Memory B cell (primary cell): ENCODE measurements around the gene EYS.

Experiments used
- ATAC-seq: fragments of 150-1000 bp; cut with Tn5 transposase; 2 replicates; pipeline ENCODE4 v1.10.0; 2021; ENCODE audit warnings: low read depth, mild to moderate bottlenecking, moderate library complexity
- DNase-seq, 2 donors: peaks; one replicate each; pipeline ENCODE4 v3.0.0; 2022; ENCODE audit warnings: low spot score in 2 of 2
- H3K27ac Mint-ChIP-seq: one replicate; pipeline ENCODE4 v1.8.0; 2022; ENCODE audit warnings: mild to moderate bottlenecking, moderate library complexity, mixed read lengths
- H3K27me3 Mint-ChIP-seq: one replicate; pipeline ENCODE4 v1.8.0; 2022; ENCODE audit warnings: mixed read lengths
- H3K36me3 Mint-ChIP-seq: one replicate; pipeline ENCODE4 v1.8.0; 2022; ENCODE audit warnings: mild to moderate bottlenecking, mixed read lengths
- H3K4me1 Mint-ChIP-seq: one replicate; pipeline ENCODE4 v1.8.0; 2022; ENCODE audit warnings: mixed read lengths
- H3K4me3 Mint-ChIP-seq: one replicate; pipeline ENCODE4 v1.8.0; 2022; ENCODE audit warnings: mild to moderate bottlenecking, moderate library complexity, mixed read lengths
- H3K9me3 Mint-ChIP-seq: one replicate; pipeline ENCODE4 v1.8.0; 2022; ENCODE audit warnings: mixed read lengths

EYS gene

GRCh38 chr6:64792534-64792933, 914.5 kb downstream of the EYS start:
- Mint-ChIP-seq H3K27me3 (no peaks in the 10 kb centered on the region), H3K4me1 (no peaks in the 10 kb centered on the region), H3K27ac (no peak overlapping the region), H3K36me3 (no peaks in the 10 kb centered on the region), H3K9me3 (no peaks in the 10 kb centered on the region), H3K4me3 (no peak overlapping the region)
- no peak for DNase-seq
- ATAC-seq, result no peak

GRCh38 chr6:64789476-64789875, 917.5 kb downstream of the EYS start:
- H3K4me3 Mint-ChIP-seq, result no peak overlapping the region
- no peak overlapping the region for H3K27ac Mint-ChIP-seq
- ATAC-seq (no peak), DNase-seq (no peak)
- no peaks in the 10 kb centered on the region for H3K9me3 Mint-ChIP-seq
- no peaks in the 10 kb centered on the region for H3K36me3 Mint-ChIP-seq
- H3K4me1 Mint-ChIP-seq, result no peaks in the 10 kb centered on the region
- H3K27me3 Mint-ChIP-seq, result no peaks in the 10 kb centered on the region

GRCh38 chr6:64786736-64787135, 920.3 kb downstream of the EYS start:
- H3K9me3 Mint-ChIP-seq, result no peaks in the 10 kb centered on the region
- no peak for DNase-seq

GRCh38 chr6:64782877-64783276, 924.1 kb downstream of the EYS start:
- H3K9me3 Mint-ChIP-seq, result peaks cover 5% of the 10 kb centered on the region
- H3K27ac Mint-ChIP-seq, result no peak overlapping the region
- no peak overlapping the region for H3K4me3 Mint-ChIP-seq
- H3K36me3 Mint-ChIP-seq, result no peaks in the 10 kb centered on the region
- ATAC-seq (no peak), DNase-seq (no peak)
- H3K4me1 Mint-ChIP-seq, result no peaks in the 10 kb centered on the region
- H3K27me3 Mint-ChIP-seq, result no peaks in the 10 kb centered on the region

More at GRCh38 chr6:64786736-64787135, 920.3 kb downstream of the EYS start:
- Mint-ChIP-seq H3K36me3 (no peaks in the 10 kb centered on the region), H3K27me3 (no peaks in the 10 kb centered on the region), H3K4me1 (no peaks in the 10 kb centered on the region), H3K4me3 (no peak overlapping the region), H3K27ac (no peak overlapping the region)
- ATAC-seq, result no peak

DNA sequence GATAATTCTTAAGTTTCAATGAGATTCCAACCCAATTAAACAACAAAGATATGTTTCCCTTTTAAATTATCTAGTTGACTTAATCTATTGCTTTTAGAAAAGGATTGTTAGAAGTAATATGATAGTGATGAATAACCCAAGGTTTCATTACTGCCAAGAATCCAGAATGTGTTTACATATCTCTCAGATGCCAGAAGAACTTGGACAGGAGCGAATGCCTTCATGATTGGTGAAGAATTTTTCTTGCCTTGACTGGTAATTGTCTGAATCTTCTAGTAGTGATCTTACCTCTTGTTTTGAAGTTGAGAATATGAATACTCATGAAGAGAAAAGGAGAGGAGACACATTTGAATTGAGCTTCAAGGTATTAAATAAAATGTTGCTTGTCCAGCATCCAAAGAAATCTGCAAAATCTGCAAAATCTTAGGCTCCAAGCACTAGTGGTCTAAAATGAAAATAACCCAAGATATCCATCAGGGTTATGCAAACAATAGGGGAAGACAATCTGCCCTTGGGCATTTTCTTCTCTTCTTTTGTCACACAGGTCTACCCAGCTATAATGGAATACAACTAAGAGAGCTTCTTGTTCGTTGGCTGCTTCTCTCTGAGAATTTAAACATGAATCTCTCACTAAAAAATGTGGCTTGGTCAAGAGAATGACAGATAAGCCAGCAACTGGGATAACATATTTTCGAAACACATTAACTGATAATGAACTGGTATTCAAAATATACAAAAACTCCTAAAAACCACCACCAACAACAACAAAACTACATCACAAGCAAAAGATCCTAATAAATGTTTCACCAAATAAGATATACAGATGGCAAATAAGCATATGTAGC, 928.9 kb downstream of the EYS start:
- H3K36me3 Mint-ChIP-seq, result no peaks in the 10 kb centered on the region
- H3K4me1 Mint-ChIP-seq, result no peaks in the 10 kb centered on the region
- H3K27me3 Mint-ChIP-seq, result no peaks in the 10 kb centered on the region
- DNase-seq (no peak), ATAC-seq (no peak)
- H3K4me3 Mint-ChIP-seq, result no peak overlapping the region
- no peak overlapping the region for H3K27ac Mint-ChIP-seq
- peaks cover 7% of the 10 kb centered on the region for H3K9me3 Mint-ChIP-seq

GRCh38 chr6:64776359-64776758, 930.7 kb downstream of the EYS start:
- DNase-seq (no peak), ATAC-seq (no peak)
- Mint-ChIP-seq H3K4me1 (no peaks in the 10 kb centered on the region), H3K4me3 (no peak overlapping the region), H3K9me3 (peaks cover 8% of the 10 kb centered on the region), H3K36me3 (no peaks in the 10 kb centered on the region), H3K27me3 (no peaks in the 10 kb centered on the region), H3K27ac (no peak overlapping the region)

- Mint-ChIP-seq H3K4me1 (no peaks in the 10 kb centered on the region), H3K27me3 (no peaks in the 10 kb centered on the region)
- no peak for ATAC-seq
Observed at GRCh38 chr6:64774881-64775280, 932.1 kb downstream of the EYS start.

DNA sequence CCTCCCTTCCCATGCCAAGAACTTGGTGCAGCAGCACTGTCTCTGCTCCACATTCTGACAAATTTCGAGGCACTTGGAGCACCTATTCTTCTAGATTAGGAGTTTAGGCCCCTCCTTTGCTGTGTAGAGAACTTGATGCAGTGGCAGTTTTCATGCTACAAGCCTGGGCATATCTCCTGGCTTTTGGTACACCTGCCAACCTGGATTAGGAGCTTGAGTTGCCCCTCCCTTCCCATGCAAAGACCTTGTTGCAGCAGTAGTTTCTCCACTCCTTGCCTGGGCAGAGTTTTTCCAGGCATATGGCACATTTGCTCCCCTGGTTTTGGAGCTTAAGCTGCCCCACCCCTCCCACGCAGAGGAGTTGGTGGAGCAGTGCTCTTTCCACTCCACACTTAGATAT, 956.1 kb downstream of the EYS start:
- Mint-ChIP-seq H3K4me3 (no peak overlapping the region), H3K27me3 (no peaks in the 10 kb centered on the region), H3K9me3 (peaks cover 6% of the 10 kb centered on the region), H3K27ac (no peak overlapping the region), H3K36me3 (no peaks in the 10 kb centered on the region), H3K4me1 (no peaks in the 10 kb centered on the region)
- ATAC-seq, result no peak
- no peak for DNase-seq

More at GRCh38 chr6:64774881-64775280, 932.1 kb downstream of the EYS start:
- H3K27ac Mint-ChIP-seq, result no peak overlapping the region
- no peaks in the 10 kb centered on the region for H3K36me3 Mint-ChIP-seq
- peaks cover 7% of the 10 kb centered on the region for H3K9me3 Mint-ChIP-seq
- DNase-seq, result no peak
- H3K4me3 Mint-ChIP-seq, result no peak overlapping the region

GRCh38 chr6:64737418-64737817, 969.6 kb downstream of the EYS start:
- Mint-ChIP-seq H3K27ac (no peak overlapping the region), H3K4me1 (no peaks in the 10 kb centered on the region), H3K36me3 (no peaks in the 10 kb centered on the region), H3K4me3 (no peak overlapping the region), H3K9me3 (peaks cover 1% of the 10 kb centered on the region), H3K27me3 (no peaks in the 10 kb centered on the region)
- DNase-seq (no peak), ATAC-seq (no peak)

DNA sequence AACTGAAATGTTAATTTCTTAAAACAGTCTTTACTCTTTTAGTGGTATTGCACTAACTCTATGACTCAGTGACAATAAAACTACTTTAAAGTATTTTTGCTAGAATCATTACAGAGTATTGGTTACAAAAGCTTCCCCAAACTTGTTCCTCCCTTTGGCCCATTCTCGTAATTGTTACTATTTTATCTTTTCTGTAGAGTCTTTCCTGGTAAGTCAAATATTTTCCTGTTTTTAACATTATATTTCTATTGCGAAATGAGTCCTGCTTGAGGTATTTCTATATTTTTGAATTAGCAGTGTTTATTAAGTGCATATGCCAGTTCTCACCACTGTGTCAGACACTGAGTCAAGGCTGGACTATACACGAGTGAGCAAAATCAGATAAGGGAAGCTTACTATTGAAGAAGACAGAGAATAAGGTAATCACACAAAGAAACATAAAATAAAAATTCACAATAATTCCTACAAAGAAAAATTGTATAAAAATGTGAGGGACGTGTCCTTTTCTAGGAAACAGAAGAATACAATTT, 970.5 kb downstream of the EYS start:
- DNase-seq (no peak), ATAC-seq (no peak)
- Mint-ChIP-seq H3K4me3 (no peak overlapping the region), H3K36me3 (no peaks in the 10 kb centered on the region), H3K27ac (no peak overlapping the region), H3K4me1 (no peaks in the 10 kb centered on the region), H3K9me3 (peaks cover under 1% of the 10 kb centered on the region), H3K27me3 (no peaks in the 10 kb centered on the region)

- Mint-ChIP-seq H3K36me3 (no peaks in the 10 kb centered on the region), H3K4me1 (no peaks in the 10 kb centered on the region), H3K4me3 (no peak overlapping the region), H3K27me3 (no peaks in the 10 kb centered on the region), H3K9me3 (peaks cover 9% of the 10 kb centered on the region), H3K27ac (no peak overlapping the region)
- no peak for DNase-seq
- ATAC-seq, result no peak
Observed at GRCh38 chr6:64733433-64733832, 973.6 kb downstream of the EYS start.

GRCh38 chr6:64732888-64733287, 974.1 kb downstream of the EYS start:
- no peaks in the 10 kb centered on the region for H3K27me3 Mint-ChIP-seq
- ATAC-seq, result no peak
- no peaks in the 10 kb centered on the region for H3K36me3 Mint-ChIP-seq
- H3K4me3 Mint-ChIP-seq, result no peak overlapping the region
- H3K4me1 Mint-ChIP-seq, result no peaks in the 10 kb centered on the region
- H3K27ac Mint-ChIP-seq, result no peak overlapping the region
- peaks cover 9% of the 10 kb centered on the region for H3K9me3 Mint-ChIP-seq
- no peak for DNase-seq

GRCh38 chr6:64729522-64729921, 977.5 kb downstream of the EYS start:
- no peak for DNase-seq
- Mint-ChIP-seq H3K27ac (no peak overlapping the region), H3K9me3 (peaks cover 10% of the 10 kb centered on the region), H3K36me3 (no peaks in the 10 kb centered on the region), H3K4me1 (no peaks in the 10 kb centered on the region), H3K27me3 (no peaks in the 10 kb centered on the region), H3K4me3 (no peak overlapping the region)
- no peak for ATAC-seq

DNA sequence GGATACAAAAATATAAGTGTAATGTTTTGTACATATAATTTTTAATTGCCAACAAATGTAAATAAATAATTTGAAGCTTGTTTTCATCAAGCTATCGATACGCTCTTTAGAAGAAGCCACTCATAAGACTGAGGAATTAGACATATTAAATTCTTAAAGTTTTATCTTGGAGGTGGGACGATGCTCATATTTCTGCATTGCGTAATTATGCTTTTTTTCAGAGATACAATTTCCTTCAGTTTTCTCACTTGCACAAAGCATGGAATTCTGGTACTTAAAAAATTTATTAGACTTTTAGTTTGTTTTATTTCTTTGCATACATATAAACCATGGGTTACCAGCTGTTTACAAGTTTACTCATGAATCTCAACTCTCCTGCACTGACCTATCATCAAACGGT, 980.0 kb downstream of the EYS start:
- Mint-ChIP-seq H3K27ac (no peak overlapping the region), H3K9me3 (peaks cover 10% of the 10 kb centered on the region), H3K36me3 (no peaks in the 10 kb centered on the region), H3K4me3 (no peak overlapping the region), H3K27me3 (no peaks in the 10 kb centered on the region), H3K4me1 (no peaks in the 10 kb centered on the region)
- ATAC-seq, result no peak
- no peak for DNase-seq

- H3K27ac Mint-ChIP-seq, result no peak overlapping the region
- no peak overlapping the region for H3K4me3 Mint-ChIP-seq
- no peaks in the 10 kb centered on the region for H3K27me3 Mint-ChIP-seq
- no peaks in the 10 kb centered on the region for H3K36me3 Mint-ChIP-seq
- DNase-seq, result no peak
- no peak for ATAC-seq
- no peaks in the 10 kb centered on the region for H3K4me1 Mint-ChIP-seq
- peaks cover 1% of the 10 kb centered on the region for H3K9me3 Mint-ChIP-seq
Observed at GRCh38 chr6:64724091-64724490, 982.9 kb downstream of the EYS start.
